Bronchial epithelial cell (primary cell): ENCODE results near the gene MYPOP. TPM values are rescaled to one million over a fixed set of nuclear protein-coding genes. Genes with fewer than 3 reads are reported as not detected.
A peak's percentile ranks its signal among the peaks of the same experiment; 100 is the strongest.

Experiments used
- DNase-seq: peaks from one replicate; pipeline ENCODE4 v3.0.0-alpha.2; 2010; ENCODE audit warnings: low read depth
- FAIRE-seq: peaks from 2 replicates; lab custom pipeline; 2011; peaks lifted over from hg19 to GRCh38; lab: Jason Lieb, UNC
- H3K27me3 ChIP-seq: 2 replicates; pipeline ENCODE4 v1.5.1; 2011; ENCODE audit warnings: low read length; ENCODE audit not compliant: control insufficient read depth, insufficient read depth
- H3K36me3 ChIP-seq: 2 replicates; pipeline ENCODE4 v1.5.1; 2011; ENCODE audit warnings: low read length; ENCODE audit not compliant: control insufficient read depth, insufficient read depth
- H3K4me3 ChIP-seq: 2 replicates; pipeline ENCODE4 v1.5.1; 2011; ENCODE audit warnings: mild to moderate bottlenecking, low read depth, low read length, control low read depth
- total RNA-seq: library from RNA; depleted of rRNA; stranded (reverse); fragments of >200 nt; gene quantifications from 2 replicates; pipeline ENCODE4 v1.2.1, GENCODE V29; 2014
- TF ChIP-seq, protein P1 (sequence below): IDR thresholded peaks from 2 replicates; pipeline ENCODE4 v1.5.1; 2011; ENCODE audit warnings: mild to moderate bottlenecking, moderate library complexity, low read length, control low read depth, inconsistent platforms; ENCODE audit not compliant: insufficient read depth, severe bottlenecking

MYPOP gene
- total RNA-seq, 1 donor from 2014 or later, result 0.53 TPM

DNA sequence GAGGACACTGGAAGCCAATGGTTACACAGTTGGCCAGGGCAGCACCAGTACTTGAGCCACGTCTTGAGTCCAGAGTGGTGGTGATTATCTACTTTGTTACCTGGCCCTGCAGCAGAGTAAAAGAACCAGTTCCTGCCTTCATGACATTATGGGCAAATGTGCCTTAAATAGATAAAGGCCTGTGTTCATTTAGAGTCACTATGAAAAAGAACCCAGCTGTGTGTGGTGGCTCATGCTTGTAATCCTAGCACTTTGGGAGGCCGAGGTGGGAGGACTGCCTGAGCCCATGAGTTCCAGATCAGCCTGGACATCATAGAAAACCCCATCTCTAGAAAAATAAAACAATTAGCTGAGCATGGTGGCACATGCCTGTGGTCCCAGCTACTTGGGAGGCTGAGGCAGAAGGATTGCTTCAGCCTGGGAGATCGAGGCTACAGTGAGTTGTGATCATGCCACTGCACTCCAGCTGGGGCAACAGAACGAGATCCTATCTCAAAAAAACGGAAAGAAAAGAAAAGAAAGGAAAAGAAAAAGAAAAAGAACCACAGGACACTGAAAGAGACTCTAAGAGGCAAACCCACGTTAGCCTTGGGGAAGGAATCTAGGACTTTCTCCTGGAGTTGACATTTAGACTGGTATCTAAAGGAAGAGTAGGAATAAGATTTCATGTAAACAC lies 13.1 kb downstream of the MYPOP start:
- FAIRE-seq (no peak), DNase-seq (no peak)
- no peak overlapping the region for H3K4me3 ChIP-seq
- TF ChIP-seq, protein P1, sequence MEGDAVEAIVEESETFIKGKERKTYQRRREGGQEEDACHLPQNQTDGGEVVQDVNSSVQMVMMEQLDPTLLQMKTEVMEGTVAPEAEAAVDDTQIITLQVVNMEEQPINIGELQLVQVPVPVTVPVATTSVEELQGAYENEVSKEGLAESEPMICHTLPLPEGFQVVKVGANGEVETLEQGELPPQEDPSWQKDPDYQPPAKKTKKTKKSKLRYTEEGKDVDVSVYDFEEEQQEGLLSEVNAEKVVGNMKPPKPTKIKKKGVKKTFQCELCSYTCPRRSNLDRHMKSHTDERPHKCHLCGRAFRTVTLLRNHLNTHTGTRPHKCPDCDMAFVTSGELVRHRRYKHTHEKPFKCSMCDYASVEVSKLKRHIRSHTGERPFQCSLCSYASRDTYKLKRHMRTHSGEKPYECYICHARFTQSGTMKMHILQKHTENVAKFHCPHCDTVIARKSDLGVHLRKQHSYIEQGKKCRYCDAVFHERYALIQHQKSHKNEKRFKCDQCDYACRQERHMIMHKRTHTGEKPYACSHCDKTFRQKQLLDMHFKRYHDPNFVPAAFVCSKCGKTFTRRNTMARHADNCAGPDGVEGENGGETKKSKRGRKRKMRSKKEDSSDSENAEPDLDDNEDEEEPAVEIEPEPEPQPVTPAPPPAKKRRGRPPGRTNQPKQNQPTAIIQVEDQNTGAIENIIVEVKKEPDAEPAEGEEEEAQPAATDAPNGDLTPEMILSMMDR, result no peak
- no peaks in the 10 kb centered on the region for H3K27me3 ChIP-seq
- H3K36me3 ChIP-seq, result peaks cover 2% of the 10 kb centered on the region

DNA sequence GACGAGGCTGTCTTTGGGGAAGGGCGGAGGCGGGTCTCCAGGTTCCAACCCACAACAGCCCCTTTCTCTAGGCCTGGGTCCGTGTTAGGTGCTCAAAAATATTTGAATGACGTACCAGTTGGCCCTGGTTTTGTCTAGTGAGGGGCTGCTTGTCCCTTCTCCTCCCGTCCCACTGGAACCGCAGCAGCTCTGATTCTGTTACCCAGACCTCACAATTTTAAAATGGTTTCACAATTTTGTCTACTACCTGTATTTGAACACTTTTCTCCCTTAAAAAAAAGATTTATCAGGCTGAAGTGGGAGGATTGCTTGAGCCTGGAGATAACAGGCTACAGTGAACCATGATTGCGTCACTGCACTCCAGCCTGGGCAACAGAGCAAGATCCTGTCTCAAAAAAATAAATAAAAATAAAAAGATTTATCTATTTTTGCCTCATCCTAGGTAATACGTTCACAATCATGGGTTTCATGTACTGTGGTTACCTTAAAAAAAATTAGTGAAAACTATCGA lies 15.2 kb downstream of the MYPOP start:
- Histone ChIP-seq H3K36me3 (peaks cover 2% of the 10 kb centered on the region), H3K27me3 (no peaks in the 10 kb centered on the region), H3K4me3 (peak overlapping the region; percentile 62)
- TF ChIP-seq, protein P1, result no peak
- DNase-seq, result no peak
- FAIRE-seq, result no peak

DNA sequence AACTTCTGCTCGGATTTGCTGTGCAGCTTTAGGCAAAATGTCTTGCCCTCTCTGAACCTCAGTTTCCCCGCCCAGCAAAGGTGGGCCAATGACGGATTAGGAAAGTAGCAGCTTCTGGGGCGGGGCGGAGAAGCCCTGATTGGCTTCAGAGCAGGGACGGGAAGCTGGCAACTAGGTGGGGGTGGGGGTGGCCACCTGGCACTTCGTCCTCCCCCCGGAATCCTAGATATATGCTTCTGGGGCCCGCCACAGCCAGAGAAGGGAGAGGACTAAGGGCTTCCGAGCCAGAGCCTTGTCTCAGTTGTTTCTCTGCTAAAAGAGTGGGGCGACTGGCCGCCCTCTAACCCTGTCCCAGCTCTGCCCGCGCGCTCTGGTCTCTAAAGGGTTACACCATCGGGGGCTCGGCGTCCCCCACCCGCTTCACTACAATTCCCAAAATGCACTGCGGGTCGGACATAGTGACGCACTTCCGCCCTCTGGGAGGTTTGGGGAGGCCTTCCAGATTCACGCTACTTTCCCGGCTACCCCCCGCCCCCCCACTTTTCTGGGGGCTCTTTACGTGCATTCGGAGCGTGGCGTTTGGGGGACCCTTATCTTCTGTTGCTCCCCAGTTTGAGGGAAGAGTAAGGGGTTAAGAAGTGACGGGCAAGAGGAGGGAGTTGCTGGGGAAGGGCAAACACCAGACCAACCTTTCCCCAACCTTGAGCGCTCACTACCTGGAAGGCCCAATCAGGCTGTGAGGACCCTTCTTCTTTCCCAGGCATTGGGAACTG lies 15.8 kb downstream of the MYPOP start:
- no peak for FAIRE-seq
- TF ChIP-seq, protein P1, result no peak
- H3K4me3 ChIP-seq, result peak overlapping the region; percentile 62
- H3K27me3 ChIP-seq, result no peaks in the 10 kb centered on the region
- peak; percentile 84 for DNase-seq
- peaks cover 2% of the 10 kb centered on the region for H3K36me3 ChIP-seq

DNA sequence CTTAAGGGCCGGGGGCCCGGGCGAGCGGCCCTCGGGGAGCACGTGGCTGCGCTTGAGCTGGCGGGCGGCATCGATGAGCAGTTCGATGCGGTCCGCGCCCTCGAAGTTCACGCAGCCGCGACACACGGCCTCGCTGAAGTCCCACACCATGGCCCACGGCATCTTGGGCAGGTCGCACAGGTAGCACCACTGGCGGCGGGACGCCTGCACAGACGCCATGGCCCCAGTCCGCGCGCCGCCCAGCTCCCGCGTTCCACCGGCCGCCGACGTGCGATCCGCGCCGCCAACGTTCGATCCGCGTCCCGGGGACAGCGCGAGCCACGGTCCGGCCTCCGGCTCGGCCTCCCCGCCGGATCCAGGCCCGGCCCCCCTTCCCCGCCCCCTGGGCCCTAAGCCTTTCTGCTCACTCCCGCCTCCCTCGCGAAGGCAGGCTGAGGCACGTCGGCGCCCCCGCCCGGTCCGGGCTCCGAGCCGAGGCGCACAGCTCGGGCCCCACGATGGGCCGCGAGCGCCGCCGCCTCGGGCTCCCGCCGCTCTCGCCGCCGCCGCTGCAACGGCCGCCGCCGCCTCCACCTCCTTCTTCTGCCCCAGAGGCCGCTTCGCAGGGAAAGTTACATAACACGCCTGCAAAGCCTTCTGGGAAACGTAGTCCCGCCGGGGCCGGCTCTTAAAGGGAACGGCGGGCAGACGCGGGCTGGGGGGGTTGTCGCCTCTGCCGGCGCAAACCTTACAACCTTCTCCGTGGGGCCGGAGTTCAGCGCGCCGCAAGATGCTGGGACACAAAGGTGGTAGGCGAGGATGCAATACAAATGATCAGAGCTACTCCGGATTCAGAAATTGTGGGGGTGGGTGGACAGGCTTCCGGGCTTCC lies 16.6 kb downstream of the MYPOP start, which contains the start of gene IRF2BP1:
TSS of gene IRF2BP1 (minus strand) at position 586 of the 871 bp plus-strand sequence. CDS start at position 219, 367 bp downstream.
- TF ChIP-seq, protein P1, result no peak

DNA sequence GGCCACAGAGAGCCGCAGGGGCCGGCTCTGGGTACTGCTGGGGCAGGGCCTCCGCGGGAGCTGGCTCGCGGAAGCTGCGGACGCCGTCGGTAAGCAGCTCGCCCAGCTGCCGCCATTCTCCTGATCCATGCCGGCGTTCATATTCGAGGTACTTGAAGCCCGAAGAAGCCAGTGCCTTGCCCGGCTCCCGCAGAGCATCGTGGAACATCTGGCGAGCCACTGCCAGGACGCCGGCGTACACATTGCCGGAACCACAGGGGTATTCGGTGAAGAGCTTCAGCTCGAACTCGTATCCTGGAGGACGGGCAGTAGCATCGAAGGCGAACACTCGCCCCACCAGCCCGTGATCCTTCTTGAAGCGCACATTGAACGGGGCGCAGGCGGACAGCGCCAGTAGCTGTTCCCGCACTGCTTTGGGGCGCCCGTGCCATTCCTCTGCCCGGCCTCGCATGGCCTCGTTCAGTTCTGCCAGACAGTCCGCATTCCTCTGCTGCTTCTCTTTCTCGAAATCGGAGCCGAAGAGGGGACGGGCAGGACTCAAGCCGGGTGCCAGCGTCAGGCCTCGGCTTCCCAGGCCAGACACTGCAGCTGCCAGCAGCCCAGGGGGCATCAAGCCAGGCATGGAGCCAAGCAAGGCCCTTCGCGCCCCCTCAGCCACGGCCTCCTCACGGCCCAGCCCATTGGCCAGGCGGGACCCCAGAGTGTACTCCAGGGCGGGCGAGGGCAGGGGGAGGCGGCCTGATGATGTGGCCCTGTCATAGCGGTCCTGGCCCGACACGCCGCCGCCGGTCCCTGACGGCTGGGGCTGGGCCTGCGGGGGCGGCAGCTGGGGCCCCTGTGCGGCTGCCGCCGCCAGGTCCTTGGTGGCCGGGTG lies 17.5 kb downstream of the MYPOP start:
- peak overlapping the region; percentile 62 for H3K4me3 ChIP-seq
- DNase-seq (no peak), FAIRE-seq (no peak)
- peaks cover 2% of the 10 kb centered on the region for H3K36me3 ChIP-seq
- H3K27me3 ChIP-seq, result no peaks in the 10 kb centered on the region
- TF ChIP-seq, protein P1, result no peak

More for the DNA sequence above, 16.6 kb downstream of the MYPOP start, which contains the start of gene IRF2BP1:
- FAIRE-seq (no peak), DNase-seq (peak; percentile 83)
- Histone ChIP-seq H3K36me3 (peaks cover 2% of the 10 kb centered on the region), H3K27me3 (no peaks in the 10 kb centered on the region), H3K4me3 (peak within 1 kb of the TSS; percentile 62)
